Panc1 (cell line): ENCODE data around the gene TMEM45A. TPM values are rescaled to one million over a fixed set of nuclear protein-coding genes. Genes with fewer than 3 reads are reported as not detected.

ENCODE experiments used
- ATAC-seq: fragments of 200-7000 bp; cut with Tn5 transposase; 2 replicates; pipeline ENCODE4 v1.9.1; 2020; ENCODE audit warnings: mild to moderate bottlenecking, moderate library complexity
- BruUV-seq: library from RNA; stranded (reverse); fragments of 400-500 nt; replicated peaks from 2 replicates; lab custom pipeline; 2021; lab: Mats Ljungman, UMichigan
- CTCF ChIA-PET: fragments of 300-600 bp; sonication (Branson Sonifier 250); formaldehyde crosslinking; loops from one replicate; lab custom pipeline; 2022; ENCODE audit warnings: antibody characterized with exemption; lab: Charles Lee
- POLR2A ChIA-PET: fragments of 300-600 bp; sonication (Branson Sonifier 250); formaldehyde crosslinking; loops from one replicate; lab custom pipeline; 2022; ENCODE audit warnings: antibody characterized with exemption; lab: Charles Lee
- DNase-seq: peaks from one replicate; pipeline ENCODE4 v3.0.0-alpha.2; 2010; ENCODE audit warnings: low read depth, low spot score
- H3K27ac ChIP-seq: 2 replicates; pipeline ENCODE4 v1.5.1; 2011; ENCODE audit warnings: mild to moderate bottlenecking, low read length, inconsistent platforms
- H3K27me3 ChIP-seq: fragments of 200-500 bp; sonication (Bioruptor generic); 2 replicates; pipeline ENCODE4 v1.6.0; 2014; ENCODE audit warnings: low read length, inconsistent platforms; ENCODE audit not compliant: control insufficient read depth, insufficient read depth
- H3K36me3 ChIP-seq: fragments of 200-500 bp; sonication (Bioruptor generic); 2 replicates; pipeline ENCODE4 v1.5.1; 2014; ENCODE audit warnings: inconsistent platforms, mild to moderate bottlenecking, low read length, moderate library complexity; ENCODE audit not compliant: control insufficient read depth, insufficient read depth
- H3K4me1 ChIP-seq: 2 replicates; pipeline ENCODE4 v1.5.1; 2011; ENCODE audit warnings: inconsistent platforms, mild to moderate bottlenecking, low read length, moderate library complexity; ENCODE audit not compliant: control insufficient read depth, insufficient read depth
- H3K4me3 ChIP-seq, 2 experiments: 2 replicates each; pipeline ENCODE4 v1.5.1; 2011 to 2012; ENCODE audit warnings: low read depth in 2 of 2, low read length in 2 of 2, mild to moderate bottlenecking in 2 of 2, inconsistent platforms in 1 of 2, moderate library complexity in 1 of 2
- H3K9me3 ChIP-seq: fragments of 200-500 bp; sonication (Bioruptor generic); 2 replicates; pipeline ENCODE4 v1.5.1; 2014; ENCODE audit warnings: low read depth, mild to moderate bottlenecking, inconsistent platforms, low read length, moderate library complexity; ENCODE audit not compliant: control insufficient read depth, insufficient read depth
- CTCF ChIP-seq: fragments of 450-650 bp; IDR thresholded peaks from 2 replicates; pipeline ENCODE4 v1.5.1; 2017; ENCODE audit warnings: mild to moderate bottlenecking
- POLR2AphosphoS5 ChIP-seq: IDR thresholded peaks from 2 replicates; pipeline ENCODE4 v1.6.1; 2012; ENCODE audit warnings: mild to moderate bottlenecking, low read depth, low read length, moderate library complexity
- SIN3A ChIP-seq: IDR thresholded peaks from 2 replicates; pipeline ENCODE4 v1.6.1; 2012; ENCODE audit warnings: low read depth, mild to moderate bottlenecking, low read length, moderate library complexity, borderline replicate concordance; ENCODE audit not compliant: insufficient read depth
- TCF7L2 ChIP-seq: IDR thresholded peaks from 2 replicates; pipeline ENCODE4 v1.6.1; 2011; ENCODE audit warnings: mild to moderate bottlenecking, low read depth, low read length, inconsistent platforms
- in situ Hi-C: cut with HindIII; loops from 2 replicates; pipeline ENCODE4 v1.10.0; 2016; ENCODE audit warnings: low sequenced_read_pairs, low pct_unique_long_range_greater_than_20kb
- intact Hi-C: fragments of 100-400 bp; cut with micrococcal nuclease; formaldehyde crosslinking; loops from one replicate; pipeline ENCODE4 v1.10.0; 2022; ENCODE audit not compliant: unreplicated experiment
- total RNA-seq: library from RNA; stranded (reverse); gene quantifications from one replicate; pipeline ENCODE4 v1.2.1, GENCODE V29; 2021; ENCODE audit not compliant: unreplicated experiment
- TF ChIP-seq, protein P1 (sequence below), 2 experiments: IDR thresholded peaks; 2 replicates each; pipeline ENCODE4 v1.6.1; 2011 to 2012; ENCODE audit warnings: low read depth in 2 of 2, control low read depth in 1 of 2, low read length in 1 of 2, mild to moderate bottlenecking in 1 of 2, moderate library complexity in 1 of 2; ENCODE audit not compliant: insufficient read depth in 1 of 2

The TMEM45A gene
- total RNA-seq, 1 experiment from 2014 or later = 8.6 TPM

DNA sequence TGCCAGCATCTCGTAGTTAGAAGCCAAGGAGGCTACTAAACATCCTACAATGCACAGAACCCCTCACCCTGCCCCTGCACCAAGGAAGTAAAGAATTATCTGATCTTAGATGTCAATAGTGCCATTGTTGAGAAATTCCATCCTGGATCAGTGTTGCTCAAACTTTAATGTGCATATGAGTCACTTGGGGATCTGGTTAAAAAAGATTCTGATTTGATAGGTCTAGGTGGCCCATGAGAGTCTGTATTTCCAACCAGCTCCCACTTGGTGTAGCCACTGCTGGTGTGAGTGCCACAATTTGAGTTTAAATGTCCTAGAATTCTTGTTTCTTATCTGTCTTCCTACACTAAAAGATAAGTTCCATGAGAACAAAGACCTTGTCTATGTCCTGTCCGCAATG, 43.7 kb downstream of the TMEM45A start:
- no peaks in the 10 kb centered on the region for H3K27me3 ChIP-seq
- no peaks in the 10 kb centered on the region for H3K9me3 ChIP-seq
- no peak overlapping the region for H3K27ac ChIP-seq
- POLR2A ChIA-PET = no interaction called here
- intact Hi-C loops = no loop called here
- BruUV-seq = no TSS peak
- no peaks in the 10 kb centered on the region for H3K36me3 ChIP-seq
- no peak for ATAC-seq
- TF ChIP-seq SIN3A (no peak), CTCF (no peak), POLR2AphosphoS5 (no peak), TCF7L2 (no peak)
- TF ChIP-seq, protein P1, sequence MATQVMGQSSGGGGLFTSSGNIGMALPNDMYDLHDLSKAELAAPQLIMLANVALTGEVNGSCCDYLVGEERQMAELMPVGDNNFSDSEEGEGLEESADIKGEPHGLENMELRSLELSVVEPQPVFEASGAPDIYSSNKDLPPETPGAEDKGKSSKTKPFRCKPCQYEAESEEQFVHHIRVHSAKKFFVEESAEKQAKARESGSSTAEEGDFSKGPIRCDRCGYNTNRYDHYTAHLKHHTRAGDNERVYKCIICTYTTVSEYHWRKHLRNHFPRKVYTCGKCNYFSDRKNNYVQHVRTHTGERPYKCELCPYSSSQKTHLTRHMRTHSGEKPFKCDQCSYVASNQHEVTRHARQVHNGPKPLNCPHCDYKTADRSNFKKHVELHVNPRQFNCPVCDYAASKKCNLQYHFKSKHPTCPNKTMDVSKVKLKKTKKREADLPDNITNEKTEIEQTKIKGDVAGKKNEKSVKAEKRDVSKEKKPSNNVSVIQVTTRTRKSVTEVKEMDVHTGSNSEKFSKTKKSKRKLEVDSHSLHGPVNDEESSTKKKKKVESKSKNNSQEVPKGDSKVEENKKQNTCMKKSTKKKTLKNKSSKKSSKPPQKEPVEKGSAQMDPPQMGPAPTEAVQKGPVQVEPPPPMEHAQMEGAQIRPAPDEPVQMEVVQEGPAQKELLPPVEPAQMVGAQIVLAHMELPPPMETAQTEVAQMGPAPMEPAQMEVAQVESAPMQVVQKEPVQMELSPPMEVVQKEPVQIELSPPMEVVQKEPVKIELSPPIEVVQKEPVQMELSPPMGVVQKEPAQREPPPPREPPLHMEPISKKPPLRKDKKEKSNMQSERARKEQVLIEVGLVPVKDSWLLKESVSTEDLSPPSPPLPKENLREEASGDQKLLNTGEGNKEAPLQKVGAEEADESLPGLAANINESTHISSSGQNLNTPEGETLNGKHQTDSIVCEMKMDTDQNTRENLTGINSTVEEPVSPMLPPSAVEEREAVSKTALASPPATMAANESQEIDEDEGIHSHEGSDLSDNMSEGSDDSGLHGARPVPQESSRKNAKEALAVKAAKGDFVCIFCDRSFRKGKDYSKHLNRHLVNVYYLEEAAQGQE (IDR thresholded peaks at IDR 0.05; ENCODE audit: insufficient read depth in 1 of 2, low read depth in 2 of 2, low read length in 1 of 2) = no peak
- H3K4me1 ChIP-seq = no peaks in the 10 kb centered on the region
- CTCF ChIA-PET = no interaction called here
- H3K4me3 ChIP-seq = no peak overlapping the region
- DNase-seq = no peak
- in situ Hi-C loops = no loop called here

- TF ChIP-seq POLR2AphosphoS5 (no peak), CTCF (no peak), SIN3A (no peak), TCF7L2 (no peak)
- TF ChIP-seq, protein P1 (IDR thresholded peaks at IDR 0.05; ENCODE audit: insufficient read depth in 1 of 2, low read depth in 2 of 2, low read length in 1 of 2) = no peak
- in situ Hi-C loops (no loop called here), intact Hi-C loops (no loop called here)
- Histone ChIP-seq H3K9me3 (no peaks in the 10 kb centered on the region), H3K4me3 (no peak overlapping the region), H3K27me3 (no peaks in the 10 kb centered on the region), H3K36me3 (no peaks in the 10 kb centered on the region), H3K27ac (no peak overlapping the region), H3K4me1 (no peaks in the 10 kb centered on the region)
- POLR2A ChIA-PET = no interaction called here
- BruUV-seq = no TSS peak
- ATAC-seq (no peak), DNase-seq (no peak)
- CTCF ChIA-PET = interaction anchor here (0.6 kb wide), 1 partner anchor 75 kb away, joined by 4 read pairs; no protein-coding TSS in a partner anchor
Measured at GRCh38 chr3:100537646-100538338, 45.4 kb downstream of the TMEM45A start.
